ENCODE results near the gene LTB. TPM values are rescaled to one million over a fixed set of nuclear protein-coding genes. Genes with fewer than 3 reads are reported as not detected.

LTB gene
- total and polyA plus RNA-seq, 9 of the 15 experiments (the other 6 are each of a cell fraction or from before 2014, with no cell fraction given): 0.07 to 0.51 TPM; not detected in 7

DNA sequence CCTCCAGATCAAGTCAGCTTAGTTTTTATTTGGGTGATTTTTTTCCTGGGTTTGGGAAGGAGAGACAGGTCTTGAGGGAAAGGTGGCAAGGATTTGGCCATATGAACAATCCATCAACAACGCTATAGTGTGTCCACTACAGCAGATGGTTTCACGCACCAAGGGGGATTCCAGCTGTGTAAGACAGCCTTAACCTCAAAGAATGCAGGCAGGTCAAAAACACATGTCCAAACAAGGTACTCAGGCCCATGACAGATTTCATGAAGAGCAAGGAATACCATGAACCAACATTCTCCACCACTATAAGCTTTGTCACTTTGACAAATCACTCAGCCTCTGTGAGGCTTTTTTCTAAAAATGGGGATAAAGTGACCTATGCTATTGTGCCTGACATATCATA is 34.8 kb upstream of the LTB start (continued):
- TF ChIP-seq, protein P1, sequence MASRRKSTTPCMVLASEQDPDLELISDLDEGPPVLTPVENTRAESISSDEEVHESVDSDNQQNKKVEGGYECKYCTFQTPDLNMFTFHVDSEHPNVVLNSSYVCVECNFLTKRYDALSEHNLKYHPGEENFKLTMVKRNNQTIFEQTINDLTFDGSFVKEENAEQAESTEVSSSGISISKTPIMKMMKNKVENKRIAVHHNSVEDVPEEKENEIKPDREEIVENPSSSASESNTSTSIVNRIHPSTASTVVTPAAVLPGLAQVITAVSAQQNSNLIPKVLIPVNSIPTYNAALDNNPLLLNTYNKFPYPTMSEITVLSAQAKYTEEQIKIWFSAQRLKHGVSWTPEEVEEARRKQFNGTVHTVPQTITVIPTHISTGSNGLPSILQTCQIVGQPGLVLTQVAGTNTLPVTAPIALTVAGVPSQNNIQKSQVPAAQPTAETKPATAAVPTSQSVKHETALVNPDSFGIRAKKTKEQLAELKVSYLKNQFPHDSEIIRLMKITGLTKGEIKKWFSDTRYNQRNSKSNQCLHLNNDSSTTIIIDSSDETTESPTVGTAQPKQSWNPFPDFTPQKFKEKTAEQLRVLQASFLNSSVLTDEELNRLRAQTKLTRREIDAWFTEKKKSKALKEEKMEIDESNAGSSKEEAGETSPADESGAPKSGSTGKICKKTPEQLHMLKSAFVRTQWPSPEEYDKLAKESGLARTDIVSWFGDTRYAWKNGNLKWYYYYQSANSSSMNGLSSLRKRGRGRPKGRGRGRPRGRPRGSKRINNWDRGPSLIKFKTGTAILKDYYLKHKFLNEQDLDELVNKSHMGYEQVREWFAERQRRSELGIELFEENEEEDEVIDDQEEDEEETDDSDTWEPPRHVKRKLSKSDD (conservative IDR thresholded peaks at IDR 0.05; ENCODE audit: low read length): no peak
- TF ChIP-seq, protein P2, sequence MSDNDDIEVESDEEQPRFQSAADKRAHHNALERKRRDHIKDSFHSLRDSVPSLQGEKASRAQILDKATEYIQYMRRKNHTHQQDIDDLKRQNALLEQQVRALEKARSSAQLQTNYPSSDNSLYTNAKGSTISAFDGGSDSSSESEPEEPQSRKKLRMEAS (CRISPR knock-in tag; IDR thresholded peaks at IDR 0.05): no peak
- TF ChIP-seq, protein P3, sequence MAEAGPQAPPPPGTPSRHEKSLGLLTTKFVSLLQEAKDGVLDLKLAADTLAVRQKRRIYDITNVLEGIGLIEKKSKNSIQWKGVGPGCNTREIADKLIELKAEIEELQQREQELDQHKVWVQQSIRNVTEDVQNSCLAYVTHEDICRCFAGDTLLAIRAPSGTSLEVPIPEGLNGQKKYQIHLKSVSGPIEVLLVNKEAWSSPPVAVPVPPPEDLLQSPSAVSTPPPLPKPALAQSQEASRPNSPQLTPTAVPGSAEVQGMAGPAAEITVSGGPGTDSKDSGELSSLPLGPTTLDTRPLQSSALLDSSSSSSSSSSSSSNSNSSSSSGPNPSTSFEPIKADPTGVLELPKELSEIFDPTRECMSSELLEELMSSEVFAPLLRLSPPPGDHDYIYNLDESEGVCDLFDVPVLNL (CRISPR knock-in tag; IDR thresholded peaks at IDR 0.05; ENCODE audit: low read depth): no peak
- TF ChIP-seq ZBTB8A (IDR thresholded peaks at IDR 0.05; ENCODE audit: partially characterized antibody): no peak
- TF ChIP-seq ZEB2 (IDR thresholded peaks at IDR 0.05): no peak
- TF ChIP-seq, protein P4, sequence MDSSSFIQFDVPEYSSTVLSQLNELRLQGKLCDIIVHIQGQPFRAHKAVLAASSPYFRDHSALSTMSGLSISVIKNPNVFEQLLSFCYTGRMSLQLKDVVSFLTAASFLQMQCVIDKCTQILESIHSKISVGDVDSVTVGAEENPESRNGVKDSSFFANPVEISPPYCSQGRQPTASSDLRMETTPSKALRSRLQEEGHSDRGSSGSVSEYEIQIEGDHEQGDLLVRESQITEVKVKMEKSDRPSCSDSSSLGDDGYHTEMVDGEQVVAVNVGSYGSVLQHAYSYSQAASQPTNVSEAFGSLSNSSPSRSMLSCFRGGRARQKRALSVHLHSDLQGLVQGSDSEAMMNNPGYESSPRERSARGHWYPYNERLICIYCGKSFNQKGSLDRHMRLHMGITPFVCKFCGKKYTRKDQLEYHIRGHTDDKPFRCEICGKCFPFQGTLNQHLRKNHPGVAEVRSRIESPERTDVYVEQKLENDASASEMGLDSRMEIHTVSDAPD (CRISPR knock-in tag; IDR thresholded peaks at IDR 0.05): no peak

Data from K562 (cell line).